HEK293T (cell line): ENCODE measurements around the gene KIAA0408.

ENCODE experiments used
- ARNT ChIP-seq: fragments of 450-650 bp; IDR thresholded peaks from 2 replicates; pipeline ENCODE4 v1.6.1; 2017; ENCODE audit warnings: mild to moderate bottlenecking
- BHLHE40 ChIP-seq: fragments of 450-650 bp; IDR thresholded peaks from 2 replicates; pipeline ENCODE4 v1.6.1; 2016; ENCODE audit warnings: mild to moderate bottlenecking, moderate library complexity, borderline replicate concordance
- FOXA1 ChIP-seq: fragments of 450-650 bp; IDR thresholded peaks from 2 replicates; pipeline ENCODE4 v1.6.1; 2016; ENCODE audit warnings: mild to moderate bottlenecking
- FOXK2 ChIP-seq: fragments of 450-650 bp; IDR thresholded peaks from 2 replicates; pipeline ENCODE4 v1.6.1; 2016; ENCODE audit warnings: mild to moderate bottlenecking
- FOXM1 ChIP-seq: fragments of 450-650 bp; IDR thresholded peaks from 2 replicates; pipeline ENCODE4 v1.6.1; 2017; ENCODE audit warnings: mild to moderate bottlenecking, borderline replicate concordance
- HDGF ChIP-seq: fragments of 450-650 bp; IDR thresholded peaks from 2 replicates; pipeline ENCODE4 v1.6.1; 2017; ENCODE audit warnings: antibody characterized with exemption, borderline replicate concordance
- NFRKB ChIP-seq: fragments of 450-650 bp; IDR thresholded peaks from 2 replicates; pipeline ENCODE4 v1.6.1; 2016; ENCODE audit warnings: mild to moderate bottlenecking, moderate library complexity
- SUZ12 ChIP-seq: fragments of 450-650 bp; IDR thresholded peaks from 2 replicates; pipeline ENCODE4 v1.6.1; 2016; ENCODE audit warnings: mild to moderate bottlenecking
- ZNF384 ChIP-seq: fragments of 450-650 bp; IDR thresholded peaks from 2 replicates; pipeline ENCODE4 v1.6.1; 2016

GRCh38 chr6:127436578-127437110 lies 22.5 kb downstream of the KIAA0408 start:
- TF ChIP-seq NFRKB (no peak), ZNF384 (no peak), ARNT (no peak), FOXM1 (no peak), SUZ12 (no peak), FOXA1 (no peak), BHLHE40 (no peak), HDGF (no peak), FOXK2 (no peak)
